HCEC 1CT (cell line): ENCODE data around the gene CDH1.

Source experiments
- DNase-seq: peaks from one replicate; pipeline ENCODE4 v3.0.0-alpha.2; 2017

CDH1 gene

GRCh38 chr16:68860978-68861892 is 124.1 kb downstream of the CDH1 start:
- DNase-seq, result no peak

- no peak for DNase-seq
These were observed 129.8 kb downstream of the CDH1 start for GRCh38 chr16:68866933-68867332.

GRCh38 chr16:68869492-68870088 is 132.5 kb downstream of the CDH1 start:
- DNase-seq, result no peak

GRCh38 chr16:68873635-68874471 is 136.8 kb downstream of the CDH1 start:
- DNase-seq, result no peak

GRCh38 chr16:68875871-68876270 is 138.8 kb downstream of the CDH1 start:
- no peak for DNase-seq

GRCh38 chr16:68883685-68884084 is 146.6 kb downstream of the CDH1 start:
- no peak for DNase-seq

- no peak for DNase-seq
These were observed 147.3 kb downstream of the CDH1 start for GRCh38 chr16:68884401-68884800.
